Immature natural killer cell (primary cell): Measurements from ENCODE around the gene HK2. TPM values are rescaled to one million over a fixed set of nuclear protein-coding genes. Genes with fewer than 3 reads are reported as not detected.
A peak's percentile ranks its signal among the peaks of the same experiment; 100 is the strongest.
"Not testable (repeated sequence)": the region's sequence is repeated elsewhere in the genome, so short reads cannot be mapped to it uniquely, and the experiment has no call there.

Source experiments
- DNase-seq, 3 donors: peaks; one replicate each; pipeline ENCODE4 v3.0.0; 2022; ENCODE audit warnings: mixed read lengths in 1 of 3
- H3K27ac Mint-ChIP-seq, 6 donors: one replicate each; pipeline ENCODE4 v1.8.0; 2020; ENCODE audit warnings: mixed read lengths in 6 of 6, mild to moderate bottlenecking in 5 of 6, inconsistent platforms in 4 of 6, moderate library complexity in 3 of 6
- H3K27me3 Mint-ChIP-seq, 3 donors: one replicate each; pipeline ENCODE4 v1.8.0; 2020 to 2021; ENCODE audit warnings: low read depth in 3 of 3, mild to moderate bottlenecking in 3 of 3, mixed read lengths in 3 of 3, moderate library complexity in 3 of 3, inconsistent platforms in 1 of 3
- H3K36me3 Mint-ChIP-seq, 3 donors: one replicate each; pipeline ENCODE4 v1.8.0; 2020; ENCODE audit warnings: mixed read lengths in 3 of 3, inconsistent platforms in 2 of 3, mild to moderate bottlenecking in 2 of 3
- H3K4me1 Mint-ChIP-seq, 2 donors: one replicate each; pipeline ENCODE4 v1.8.0; 2020; ENCODE audit warnings: inconsistent platforms in 2 of 2, mild to moderate bottlenecking in 2 of 2, mixed read lengths in 2 of 2, moderate library complexity in 1 of 2
- H3K4me3 Mint-ChIP-seq, 5 donors: one replicate each; pipeline ENCODE4 v1.8.0; 2020; ENCODE audit warnings: mild to moderate bottlenecking in 5 of 5, mixed read lengths in 5 of 5, inconsistent platforms in 3 of 5, moderate library complexity in 3 of 5
- H3K9me3 Mint-ChIP-seq, 6 donors: one replicate each; pipeline ENCODE4 v1.8.0; 2020; ENCODE audit warnings: mild to moderate bottlenecking in 6 of 6, mixed read lengths in 6 of 6, inconsistent platforms in 4 of 6, moderate library complexity in 3 of 6
- polyA plus RNA-seq, 3 donors: library from polyadenylated mRNA; unstranded; fragments of 300-500 nt; fragmentation: Illumina TruSeq; gene quantifications; one replicate each; pipeline ENCODE4 v1.2.3, GENCODE V29; 2021

The HK2 gene
- polyA plus RNA-seq, 3 donors from 2014 or later, result 0.04 to 0.77 (median 0.19) TPM

- no peaks in the 10 kb centered on the region for H3K9me3 Mint-ChIP-seq
- H3K27ac Mint-ChIP-seq, result no peak overlapping the region
- H3K27me3 Mint-ChIP-seq, result peaks cover 3 to 8% (median 4%) of the 10 kb centered on the region in 3 donors
- no peaks in the 10 kb centered on the region for H3K4me1 Mint-ChIP-seq
- H3K4me3 Mint-ChIP-seq, result no peak overlapping the region
- H3K36me3 Mint-ChIP-seq, result no peaks in the 10 kb centered on the region
- DNase-seq, result no peak
Measured at GRCh38 chr2:74821177-74822126, 12.5 kb upstream of the HK2 start.

DNA sequence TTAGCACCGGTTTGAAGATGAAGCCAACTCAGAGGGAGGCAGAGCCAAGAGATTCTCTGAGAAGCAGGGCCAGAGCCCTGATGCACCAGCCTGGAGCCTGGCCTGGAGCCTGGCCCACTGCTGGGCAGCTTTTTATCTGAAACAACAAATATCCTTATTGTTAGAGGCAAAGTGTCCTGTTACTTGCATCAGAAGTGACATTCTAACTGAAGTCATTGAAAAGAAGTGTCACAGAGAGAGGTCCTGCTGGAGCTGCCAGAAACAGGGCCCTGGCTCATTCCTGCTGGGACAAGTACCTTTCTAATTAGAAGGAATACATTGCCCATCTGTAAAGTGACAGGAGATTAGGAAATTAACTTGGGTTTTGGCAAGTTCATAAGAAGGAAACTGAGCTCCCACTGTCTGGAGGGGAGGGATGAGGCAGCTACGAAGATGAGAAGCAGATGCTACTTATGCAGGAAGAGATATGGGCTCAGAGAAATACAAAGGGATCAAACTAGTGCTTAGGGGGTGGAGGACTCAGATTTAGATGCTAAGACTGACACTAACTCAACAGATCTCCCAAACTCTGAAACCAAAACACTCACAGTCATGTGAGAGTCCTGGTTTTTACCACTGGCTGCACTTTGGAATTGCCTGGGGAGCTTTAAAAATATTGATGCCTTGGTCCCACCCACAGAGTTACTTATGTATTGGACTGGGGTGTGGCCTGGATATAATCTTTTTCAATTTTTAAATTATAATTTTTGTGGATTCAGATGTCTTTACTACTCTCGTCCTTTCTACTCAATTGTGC lies 11.0 kb upstream of the HK2 start:
- H3K9me3 Mint-ChIP-seq, result no peaks in the 10 kb centered on the region
- peaks cover 4 to 6% (median 5%) of the 10 kb centered on the region in 3 donors for H3K27me3 Mint-ChIP-seq
- H3K27ac Mint-ChIP-seq, result no peak overlapping the region
- H3K36me3 Mint-ChIP-seq, result no peaks in the 10 kb centered on the region
- no peaks in the 10 kb centered on the region for H3K4me1 Mint-ChIP-seq
- H3K4me3 Mint-ChIP-seq, result no peak overlapping the region
- DNase-seq, result no peak

DNA sequence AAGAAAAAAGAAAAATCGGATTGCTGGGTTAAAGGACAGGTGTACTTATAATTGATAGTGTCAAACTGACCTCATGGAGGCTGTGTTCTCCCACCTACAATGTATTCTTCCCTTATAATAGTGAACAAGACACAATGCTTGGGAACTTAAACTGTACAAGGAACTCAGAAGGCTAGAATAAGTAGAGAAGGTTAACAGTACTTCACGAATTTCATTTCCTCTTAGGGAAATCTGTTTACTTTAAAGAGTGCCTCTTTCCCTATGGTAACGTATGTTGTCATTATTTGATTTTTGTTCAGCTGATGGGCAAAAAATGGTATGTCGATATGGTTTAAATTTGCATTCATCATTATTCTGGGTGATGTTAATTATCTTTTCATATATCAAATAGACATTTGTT lies 9.2 kb upstream of the HK2 start:
- Mint-ChIP-seq H3K4me1 (no peaks in the 10 kb centered on the region), H3K27me3 (peaks cover 4 to 8% (median 5%) of the 10 kb centered on the region in 3 donors), H3K4me3 (no peak overlapping the region), H3K27ac (no peak overlapping the region), H3K36me3 (no peaks in the 10 kb centered on the region), H3K9me3 (no peaks in the 10 kb centered on the region)
- DNase-seq, result no peak

DNA sequence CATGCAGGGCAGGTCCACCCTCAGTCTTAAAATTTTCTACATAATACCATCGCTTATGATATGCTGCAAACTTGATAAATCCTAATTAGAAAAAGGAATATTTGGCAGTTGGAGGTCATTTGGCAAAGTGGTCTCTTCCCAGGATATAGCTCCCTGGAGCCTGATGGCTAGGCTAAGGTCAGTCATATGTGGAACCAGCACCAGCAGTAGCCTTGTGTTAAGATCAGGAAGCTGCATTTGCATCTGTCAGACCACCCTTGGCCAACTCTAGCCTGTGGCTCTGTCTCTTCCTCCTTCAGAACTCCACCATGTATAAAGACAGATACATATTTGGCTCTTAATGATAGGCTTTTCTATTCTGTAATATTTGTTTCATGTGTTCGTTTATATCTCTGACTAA lies 5.4 kb upstream of the HK2 start:
- no peaks in the 10 kb centered on the region for H3K36me3 Mint-ChIP-seq
- H3K4me1 Mint-ChIP-seq, result peaks cover 0 to 2% of the 10 kb centered on the region in 2 donors
- DNase-seq, result no peak
- H3K27ac Mint-ChIP-seq, result no peak overlapping the region
- no peak overlapping the region for H3K4me3 Mint-ChIP-seq
- peaks cover 3 to 9% (median 7%) of the 10 kb centered on the region in 3 donors for H3K27me3 Mint-ChIP-seq
- H3K9me3 Mint-ChIP-seq, result no peaks in the 10 kb centered on the region

- Mint-ChIP-seq H3K4me1 (peaks cover 15 to 16% of the 10 kb centered on the region in 2 donors), H3K9me3 (no peaks in the 10 kb centered on the region), H3K27ac (no peak overlapping the region), H3K4me3 (peak overlapping the region in 1 of 5 donors; percentile 12), H3K36me3 (no peaks in the 10 kb centered on the region), H3K27me3 (peaks cover 6 to 19% (median 15%) of the 10 kb centered on the region in 3 donors)
- no peak for DNase-seq
Measured at GRCh38 chr2:74831693-74832530, 2.0 kb upstream of the HK2 start.

- Mint-ChIP-seq H3K4me3 (peak overlapping the region; percentile 74 to 88 (median 79)), H3K27me3 (peaks cover 10 to 19% (median 13%) of the 10 kb centered on the region in 3 donors), H3K4me1 (peaks cover 15 to 16% of the 10 kb centered on the region in 2 donors)
- not testable (repeated sequence) for H3K36me3 Mint-ChIP-seq, H3K27ac Mint-ChIP-seq, H3K9me3 Mint-ChIP-seq
- peak in 2 of 3 donors; percentile 10 for DNase-seq
Measured at GRCh38 chr2:74834234-74834791, 386 bp downstream of the HK2 start.

DNA sequence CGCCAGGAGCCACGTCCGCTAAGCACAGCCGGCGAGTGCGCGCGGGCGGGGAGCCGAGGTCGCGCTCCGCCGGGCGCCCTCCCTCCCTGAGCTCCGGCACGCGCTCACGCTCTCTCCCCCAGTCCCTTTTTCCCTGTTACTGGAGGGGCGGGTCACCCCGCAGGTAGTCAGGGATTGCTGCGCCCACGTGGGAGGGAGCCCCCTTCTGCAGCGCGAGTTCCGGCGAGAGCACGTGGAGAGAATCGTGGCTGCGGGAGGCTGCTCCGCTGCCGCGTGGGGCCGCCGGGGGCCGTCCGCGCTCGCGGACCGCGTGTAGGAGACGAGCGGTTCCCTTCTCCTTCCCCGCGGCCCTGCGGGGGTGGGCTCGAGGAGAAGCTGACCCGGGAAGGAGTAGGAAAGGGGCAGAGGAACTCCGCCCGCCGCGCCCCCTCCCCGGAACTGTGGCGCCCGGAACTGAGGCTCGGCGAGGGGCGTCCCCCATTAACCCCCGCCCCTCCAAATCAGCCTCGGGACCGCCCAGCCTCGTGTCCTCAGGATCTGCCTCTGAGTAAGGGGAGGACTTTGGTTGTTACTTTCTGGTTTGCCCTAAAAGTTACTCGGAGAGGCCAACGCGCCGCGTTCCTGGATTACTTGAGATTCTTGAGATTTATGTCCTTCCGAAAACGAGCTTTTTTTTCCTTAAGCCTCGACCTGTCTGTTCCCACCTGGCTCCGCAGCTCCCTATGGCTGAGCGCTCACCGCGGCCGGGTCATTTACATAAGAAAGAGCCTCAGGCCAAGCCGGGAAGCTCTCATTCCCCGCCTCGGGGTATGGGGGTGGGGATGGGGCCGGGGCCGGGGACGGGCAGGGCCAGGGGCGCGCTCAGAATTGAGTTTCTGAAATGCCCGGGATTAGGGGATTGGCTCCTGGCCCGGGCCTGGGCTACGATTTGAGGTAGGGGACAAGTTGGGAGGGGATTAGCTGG lies 1.1 kb downstream of the HK2 start:
- peak in 2 of 3 donors; percentile 9 to 15 for DNase-seq
- H3K27me3 Mint-ChIP-seq, result peaks cover 10 to 19% (median 13%) of the 10 kb centered on the region in 3 donors
- peak overlapping the region; percentile 78 to 88 (median 83) for H3K4me3 Mint-ChIP-seq
- H3K9me3 Mint-ChIP-seq, result no peaks in the 10 kb centered on the region
- no peaks in the 10 kb centered on the region for H3K36me3 Mint-ChIP-seq
- peaks cover 15 to 16% of the 10 kb centered on the region in 2 donors for H3K4me1 Mint-ChIP-seq
- H3K27ac Mint-ChIP-seq, result no peak overlapping the region

GRCh38 chr2:74835831-74836674 lies 2.1 kb downstream of the HK2 start:
- peaks cover 10 to 19% (median 13%) of the 10 kb centered on the region in 3 donors for H3K27me3 Mint-ChIP-seq
- no peak overlapping the region for H3K27ac Mint-ChIP-seq
- H3K4me1 Mint-ChIP-seq, result peaks cover 15 to 18% of the 10 kb centered on the region in 2 donors
- no peaks in the 10 kb centered on the region for H3K36me3 Mint-ChIP-seq
- DNase-seq, result peak in 1 of 3 donors; percentile 14
- no peaks in the 10 kb centered on the region for H3K9me3 Mint-ChIP-seq
- H3K4me3 Mint-ChIP-seq, result peak overlapping the region; percentile 78 to 88 (median 80)

DNA sequence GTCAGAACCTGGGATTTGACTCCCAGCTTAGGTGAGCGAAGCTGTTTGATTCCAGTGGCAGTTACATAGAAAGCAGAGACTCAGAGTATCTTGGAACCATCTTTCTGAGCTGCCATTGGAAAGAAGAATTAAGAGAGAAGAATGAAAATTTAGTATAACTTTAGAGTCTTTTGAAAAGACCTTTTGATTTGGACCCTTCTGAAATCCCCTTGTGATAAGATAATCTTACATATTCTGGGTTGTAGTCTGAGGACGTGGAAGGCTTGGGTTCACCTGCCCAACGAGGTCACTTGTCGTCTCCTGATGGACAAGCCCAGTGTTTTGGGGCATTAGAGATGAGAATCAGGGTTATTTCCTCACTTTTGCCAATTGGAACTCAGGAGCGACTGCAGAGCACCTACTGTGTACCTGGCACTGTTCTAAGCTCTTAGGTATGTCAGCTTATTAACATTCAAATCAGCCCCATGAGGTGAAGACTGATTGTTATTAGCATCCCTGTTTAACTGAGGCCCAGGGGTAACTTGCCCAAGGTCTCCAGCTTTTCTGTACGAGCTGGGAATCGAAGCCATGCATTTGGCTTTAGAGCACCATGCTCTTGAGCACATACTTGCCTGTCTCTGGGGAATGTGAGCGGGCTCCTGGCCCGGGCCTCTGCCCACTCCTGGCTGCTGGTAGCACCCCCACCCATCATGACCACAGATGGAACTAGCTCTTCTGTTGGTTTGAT lies 2.9 kb downstream of the HK2 start:
- Mint-ChIP-seq H3K4me1 (peaks cover 15 to 18% of the 10 kb centered on the region in 2 donors), H3K36me3 (no peaks in the 10 kb centered on the region), H3K27me3 (peaks cover 10 to 17% (median 12%) of the 10 kb centered on the region in 3 donors), H3K9me3 (no peaks in the 10 kb centered on the region), H3K4me3 (peak overlapping the region in 2 of 5 donors; percentile 15 to 78), H3K27ac (no peak overlapping the region)
- no peak for DNase-seq

DNA sequence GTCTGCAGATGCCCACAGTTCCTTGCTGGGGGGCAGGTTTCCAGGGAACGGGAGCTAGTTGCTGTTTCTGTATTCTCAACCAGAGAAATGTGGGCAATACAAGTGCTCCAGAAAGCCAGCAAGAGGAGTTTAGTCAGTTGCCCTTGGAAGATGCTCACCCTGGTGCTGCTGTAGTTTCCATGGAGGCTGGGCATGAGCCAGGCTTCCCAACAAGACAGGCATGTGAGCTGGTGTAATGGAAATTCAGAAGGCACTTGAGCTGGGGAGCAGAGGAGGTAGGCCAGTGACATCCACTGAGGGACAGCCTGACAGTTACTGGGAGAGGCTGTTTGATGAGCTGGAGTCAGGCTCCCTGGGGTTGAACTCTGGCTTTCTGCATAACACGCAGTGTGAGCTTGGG lies 7.7 kb downstream of the HK2 start:
- Mint-ChIP-seq H3K4me3 (no peak overlapping the region), H3K9me3 (no peaks in the 10 kb centered on the region), H3K36me3 (no peaks in the 10 kb centered on the region), H3K27ac (no peak overlapping the region), H3K27me3 (peaks cover 3 to 6% (median 6%) of the 10 kb centered on the region in 3 donors), H3K4me1 (peaks cover 2 to 8% of the 10 kb centered on the region in 2 donors)
- no peak for DNase-seq

- Mint-ChIP-seq H3K27ac (no peak overlapping the region), H3K27me3 (peaks cover 3 to 4% (median 3%) of the 10 kb centered on the region in 3 donors), H3K4me3 (no peak overlapping the region), H3K36me3 (no peaks in the 10 kb centered on the region), H3K4me1 (peaks cover 2 to 10% of the 10 kb centered on the region in 2 donors), H3K9me3 (no peaks in the 10 kb centered on the region)
- no peak for DNase-seq
Measured at GRCh38 chr2:74843433-74843832, 9.5 kb downstream of the HK2 start.
